Naive thymus-derived CD4-positive, alpha-beta T cell (primary cell): Measurements from ENCODE around the gene EBF3. TPM values are rescaled to one million over a fixed set of nuclear protein-coding genes. Genes with fewer than 3 reads are reported as not detected.

Experiments used
- ATAC-seq: fragments of 150-1000 bp; cut with Tn5 transposase; 2 replicates; pipeline ENCODE4 v1.10.0; 2021; ENCODE audit warnings: mild to moderate bottlenecking, moderate library complexity
- CTCF ChIA-PET: fragments of 350-600 bp; sonication (Branson Sonifier 250); formaldehyde crosslinking; loops from one replicate; lab custom pipeline; 2021; ENCODE audit warnings: antibody characterized with exemption; lab: Charles Lee
- POLR2A ChIA-PET: fragments of 350-600 bp; sonication (Branson Sonifier 250); formaldehyde crosslinking; loops from one replicate; lab custom pipeline; 2021; ENCODE audit warnings: antibody characterized with exemption, inconsistent platforms; lab: Charles Lee
- DNase-seq, 9 donors: peaks; one replicate each; pipeline versions ENCODE4 v3.0.0 to v3.0.0-alpha.2; 2020 to 2022; ENCODE audit warnings: mixed read lengths in 1 of 9
- H3K27ac ChIP-seq: one replicate; pipeline ENCODE4 v1.7.0; 2013; ENCODE audit warnings: mild to moderate bottlenecking, low read depth, low read length, moderate library complexity
- H3K27me3 ChIP-seq, 2 donors: one replicate each; pipeline ENCODE4 v1.7.0; 2013; ENCODE audit warnings: low read length in 2 of 2, mild to moderate bottlenecking in 2 of 2, moderate library complexity in 2 of 2; ENCODE audit not compliant: control insufficient read depth in 2 of 2, insufficient read depth in 2 of 2
- H3K36me3 ChIP-seq, 3 experiments: 1 replicate in 2 of 3; 2 replicates in 1 of 3; pipeline ENCODE4 v1.7.0; 2013; ENCODE audit warnings: low read length in 3 of 3, mild to moderate bottlenecking in 3 of 3, moderate library complexity in 1 of 3; ENCODE audit not compliant: insufficient read depth in 3 of 3, control insufficient read depth in 2 of 3
- H3K4me1 ChIP-seq, 2 donors: one replicate each; pipeline ENCODE4 v1.7.0; 2013; ENCODE audit warnings: low read length in 2 of 2, mild to moderate bottlenecking in 2 of 2, moderate library complexity in 1 of 2; ENCODE audit not compliant: control insufficient read depth in 2 of 2, insufficient read depth in 2 of 2
- H3K4me3 ChIP-seq: 2 replicates; pipeline ENCODE4 v1.7.0; 2013; ENCODE audit warnings: mild to moderate bottlenecking, low read length
- H3K9me3 ChIP-seq, 3 experiments: 1 replicate in 2 of 3; 2 replicates in 1 of 3; pipeline ENCODE4 v1.7.0; 2013; ENCODE audit warnings: low read length in 3 of 3; ENCODE audit not compliant: control insufficient read depth in 2 of 3
- H3K27ac Mint-ChIP-seq, 9 donors: one replicate each; pipeline ENCODE4 v1.8.0; 2020 to 2022; ENCODE audit warnings: mixed read lengths in 9 of 9, mild to moderate bottlenecking in 8 of 9, moderate library complexity in 5 of 9, inconsistent platforms in 2 of 9
- H3K27me3 Mint-ChIP-seq, 5 donors: one replicate each; pipeline ENCODE4 v1.8.0; 2021 to 2022; ENCODE audit warnings: mixed read lengths in 5 of 5, mild to moderate bottlenecking in 1 of 5
- H3K36me3 Mint-ChIP-seq, 5 donors: one replicate each; pipeline ENCODE4 v1.8.0; 2020 to 2022; ENCODE audit warnings: mixed read lengths in 5 of 5, mild to moderate bottlenecking in 3 of 5, inconsistent platforms in 1 of 5
- H3K4me1 Mint-ChIP-seq, 7 donors: one replicate each; pipeline ENCODE4 v1.8.0; 2020 to 2022; ENCODE audit warnings: mixed read lengths in 7 of 7, mild to moderate bottlenecking in 3 of 7, inconsistent platforms in 1 of 7
- H3K4me3 Mint-ChIP-seq, 10 donors: one replicate each; pipeline ENCODE4 v1.8.0; 2020 to 2022; ENCODE audit warnings: mild to moderate bottlenecking in 10 of 10, mixed read lengths in 10 of 10, moderate library complexity in 6 of 10, inconsistent platforms in 2 of 10
- H3K9me3 Mint-ChIP-seq, 11 donors: one replicate each; pipeline ENCODE4 v1.8.0; 2020 to 2022; ENCODE audit warnings: mixed read lengths in 11 of 11, mild to moderate bottlenecking in 4 of 11, inconsistent platforms in 1 of 11, moderate library complexity in 1 of 11
- intact Hi-C, 2 donors: fragments of 100-400 bp; cut with micrococcal nuclease; formaldehyde crosslinking; loops; one replicate each; pipeline ENCODE4 v1.15.1; 2023
- polyA plus RNA-seq, 2 donors: library from polyadenylated mRNA; unstranded; fragments of 300-500 nt; fragmentation: Illumina TruSeq; gene quantifications; one replicate each; pipeline ENCODE4 v1.2.3, GENCODE V29; 2021
- total RNA-seq, 6 experiments: library from RNA in 5 of 6; stranded (reverse) in 5 of 6; gene quantifications; 1 replicate in 5 of 6; 2 replicates in 1 of 6; pipeline ENCODE4 v1.2.3 and lab custom pipeline; 2021 to 2026

Gene EBF3
- total and polyA plus RNA-seq, 7 experiments from 2014 or later = not detected

GRCh38 chr10:129968020-129968852 lies 4.2 kb upstream of the EBF3 start:
- H3K36me3 ChIP-seq = no peaks in the 10 kb centered on the region
- CTCF ChIA-PET = no interaction called here
- Mint-ChIP-seq H3K27me3 (peaks cover 38 to 63% (median 46%) of the 10 kb centered on the region in 5 donors), H3K4me3 (peak overlapping the region in 1 of 10 donors; percentile 16), H3K36me3 (peaks cover 0 to 3% (median 0%) of the 10 kb centered on the region in 5 donors), H3K9me3 (peaks cover 0 to 4% (median 0%) of the 10 kb centered on the region in 11 donors), H3K27ac (peak overlapping the region in 1 of 9 donors; percentile 66), H3K4me1 (peaks cover 13 to 34% (median 30%) of the 10 kb centered on the region in 7 donors)
- H3K4me1 ChIP-seq = peaks cover 0 to under 1% of the 10 kb centered on the region in 2 donors
- POLR2A ChIA-PET = no interaction called here
- ATAC-seq (no peak), DNase-seq (no peak)
- peaks cover 8 to 39% of the 10 kb centered on the region in 2 donors for H3K27me3 ChIP-seq
- intact Hi-C loops = no loop called here
- no peak overlapping the region for H3K4me3 ChIP-seq
- H3K27ac ChIP-seq = no peak overlapping the region
- no peaks in the 10 kb centered on the region for H3K9me3 ChIP-seq

- Mint-ChIP-seq H3K4me1 (peaks cover 15 to 40% (median 36%) of the 10 kb centered on the region in 7 donors), H3K27ac (peak overlapping the region in 1 of 9 donors; percentile 66), H3K27me3 (peaks cover 42 to 66% (median 51%) of the 10 kb centered on the region in 5 donors), H3K36me3 (peaks cover 0 to 3% (median 0%) of the 10 kb centered on the region in 5 donors), H3K9me3 (peaks cover 0 to 4% (median 0%) of the 10 kb centered on the region in 11 donors), H3K4me3 (peak overlapping the region in 1 of 10 donors; percentile 16)
- Histone ChIP-seq H3K27ac (no peak overlapping the region), H3K9me3 (no peaks in the 10 kb centered on the region), H3K4me3 (no peak overlapping the region), H3K27me3 (peaks cover 8 to 44% of the 10 kb centered on the region in 2 donors), H3K4me1 (peaks cover 5 to 7% of the 10 kb centered on the region in 2 donors), H3K36me3 (no peaks in the 10 kb centered on the region)
- intact Hi-C loops = no loop called here
- ATAC-seq (no peak), DNase-seq (no peak)
- CTCF ChIA-PET = no interaction called here
- POLR2A ChIA-PET = no interaction called here
Measured at GRCh38 chr10:129967579-129968019, 3.5 kb upstream of the EBF3 start.

- peaks cover 46 to 70% (median 54%) of the 10 kb centered on the region in 5 donors for H3K27me3 Mint-ChIP-seq
- peaks cover 0 to 3% (median 0%) of the 10 kb centered on the region in 5 donors for H3K36me3 Mint-ChIP-seq
Measured at GRCh38 chr10:129966889-129967578, 3.0 kb upstream of the EBF3 start.

GRCh38 chr10:129966370-129966888 lies 2.4 kb upstream of the EBF3 start:
- H3K27me3 ChIP-seq = peaks cover 8 to 43% of the 10 kb centered on the region in 2 donors
- intact Hi-C loops = no loop called here

More at GRCh38 chr10:129966889-129967578, 3.0 kb upstream of the EBF3 start:
- peaks cover 7 to 13% of the 10 kb centered on the region in 2 donors for H3K4me1 ChIP-seq
- intact Hi-C loops = no loop called here
- H3K27me3 ChIP-seq = peaks cover 8 to 42% of the 10 kb centered on the region in 2 donors
- H3K27ac ChIP-seq = no peak overlapping the region
- H3K36me3 ChIP-seq = no peaks in the 10 kb centered on the region
- CTCF ChIA-PET = no interaction called here
- no peak overlapping the region for H3K4me3 ChIP-seq
- no peaks in the 10 kb centered on the region for H3K9me3 ChIP-seq
- peaks cover 14 to 44% (median 39%) of the 10 kb centered on the region in 7 donors for H3K4me1 Mint-ChIP-seq
- POLR2A ChIA-PET = no interaction called here
- H3K9me3 Mint-ChIP-seq = peaks cover 0 to 5% (median 0%) of the 10 kb centered on the region in 11 donors
- no peak overlapping the region for H3K27ac Mint-ChIP-seq
- ATAC-seq (no peak), DNase-seq (no peak)
- no peak overlapping the region for H3K4me3 Mint-ChIP-seq

GRCh38 chr10:129965959-129966358 lies 1.9 kb upstream of the EBF3 start:
- H3K9me3 Mint-ChIP-seq = peaks cover 0 to 12% (median 2%) of the 10 kb centered on the region in 11 donors
- Histone ChIP-seq H3K4me3 (no peak overlapping the region), H3K9me3 (no peaks in the 10 kb centered on the region), H3K27me3 (peaks cover 8 to 48% of the 10 kb centered on the region in 2 donors), H3K27ac (no peak overlapping the region), H3K4me1 (peaks cover 7 to 13% of the 10 kb centered on the region in 2 donors), H3K36me3 (no peaks in the 10 kb centered on the region)
- H3K36me3 Mint-ChIP-seq = peaks cover 0 to 3% (median 0%) of the 10 kb centered on the region in 5 donors
- intact Hi-C loops = no loop called here
- H3K27me3 Mint-ChIP-seq = peaks cover 51 to 75% (median 57%) of the 10 kb centered on the region in 5 donors
- ChIA-PET CTCF (no interaction called here), POLR2A (no interaction called here)
- ATAC-seq (no peak), DNase-seq (no peak)
- H3K4me1 Mint-ChIP-seq = peaks cover 9 to 46% (median 38%) of the 10 kb centered on the region in 7 donors
- H3K4me3 Mint-ChIP-seq = peak overlapping the region in 6 of 10 donors; percentile 12 to 39 (median 34)
- peak overlapping the region in 3 of 9 donors; percentile 9 to 77 (median 48) for H3K27ac Mint-ChIP-seq

More at GRCh38 chr10:129966370-129966888, 2.4 kb upstream of the EBF3 start:
- Histone ChIP-seq H3K9me3 (no peaks in the 10 kb centered on the region), H3K4me1 (peaks cover 7 to 13% of the 10 kb centered on the region in 2 donors), H3K27ac (no peak overlapping the region), H3K4me3 (no peak overlapping the region), H3K36me3 (no peaks in the 10 kb centered on the region)
- peaks cover 0 to 10% (median 0%) of the 10 kb centered on the region in 11 donors for H3K9me3 Mint-ChIP-seq
- ChIA-PET CTCF (no interaction called here), POLR2A (no interaction called here)
- peaks cover 11 to 43% (median 36%) of the 10 kb centered on the region in 7 donors for H3K4me1 Mint-ChIP-seq
- DNase-seq = no peak
- H3K4me3 Mint-ChIP-seq = peak overlapping the region in 3 of 10 donors; percentile 3 to 37 (median 24)
- H3K27me3 Mint-ChIP-seq = peaks cover 47 to 72% (median 54%) of the 10 kb centered on the region in 5 donors
- no peak for ATAC-seq
- peak overlapping the region in 1 of 9 donors; percentile 77 for H3K27ac Mint-ChIP-seq
- H3K36me3 Mint-ChIP-seq = peaks cover 0 to 3% (median 0%) of the 10 kb centered on the region in 5 donors

GRCh38 chr10:129965425-129965808 lies 1.3 kb upstream of the EBF3 start:
- H3K27ac ChIP-seq = no peak overlapping the region
- H3K36me3 Mint-ChIP-seq = peaks cover 0 to 3% (median 0%) of the 10 kb centered on the region in 5 donors
- CTCF ChIA-PET = no interaction called here

More at GRCh38 chr10:129965425-129965808, 1.3 kb upstream of the EBF3 start:
- Histone ChIP-seq H3K4me3 (no peak overlapping the region), H3K4me1 (peaks cover 7 to 13% of the 10 kb centered on the region in 2 donors), H3K36me3 (no peaks in the 10 kb centered on the region), H3K27me3 (peaks cover 8 to 46% of the 10 kb centered on the region in 2 donors), H3K9me3 (no peaks in the 10 kb centered on the region)
- POLR2A ChIA-PET = no interaction called here
- Mint-ChIP-seq H3K27me3 (peaks cover 54 to 75% (median 57%) of the 10 kb centered on the region in 5 donors), H3K27ac (peak overlapping the region in 3 of 9 donors; percentile 38 to 60 (median 48)), H3K9me3 (peaks cover 0 to 16% (median 6%) of the 10 kb centered on the region in 11 donors), H3K4me3 (peak overlapping the region in 4 of 10 donors; percentile 12 to 45 (median 32)), H3K4me1 (peaks cover 10 to 48% (median 40%) of the 10 kb centered on the region in 7 donors)
- ATAC-seq (no peak), DNase-seq (no peak)
- intact Hi-C loops = no loop called here
